Activated CD8-positive, alpha-beta memory T cell treated with anti-CD3 and anti-CD28 coated beads for 4 hours (primary cell): ENCODE data around the gene QSOX1.
"Not testable (repeated sequence)": the region's sequence is repeated elsewhere in the genome, so short reads cannot be mapped to it uniquely, and the experiment has no call there.

Source experiments
- DNase-seq, 2 donors: peaks; one replicate each; pipeline ENCODE4 v3.0.0-alpha.2; 2020; ENCODE audit warnings: low read depth in 2 of 2

The QSOX1 gene

DNA sequence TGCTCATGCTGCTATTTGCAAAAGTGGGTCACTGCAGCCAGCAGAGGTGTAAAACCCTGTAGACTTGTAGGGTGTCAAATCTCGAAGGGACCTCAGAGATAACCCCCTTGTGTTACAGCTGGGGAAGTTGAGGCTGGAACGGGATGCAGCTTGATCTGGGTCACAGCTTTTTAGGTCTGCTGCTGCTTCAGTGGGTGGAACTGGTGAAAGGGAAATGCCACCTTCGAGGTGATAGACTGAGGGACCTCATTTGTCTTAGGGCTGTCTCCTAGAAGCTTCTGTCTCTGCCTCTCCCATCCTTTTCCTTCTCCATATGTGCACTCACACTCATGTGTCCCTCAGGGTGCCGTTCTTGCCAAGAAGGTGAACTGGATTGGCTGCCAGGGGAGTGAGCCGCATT is 35.4 kb downstream of the QSOX1 start:
- DNase-seq, result no peak

- no peak for DNase-seq
These were observed 37.5 kb downstream of the QSOX1 start for GRCh38 chr1:180192172-180192571.

- no peak for DNase-seq
These were observed 38.7 kb downstream of the QSOX1 start for GRCh38 chr1:180193141-180194047.

DNA sequence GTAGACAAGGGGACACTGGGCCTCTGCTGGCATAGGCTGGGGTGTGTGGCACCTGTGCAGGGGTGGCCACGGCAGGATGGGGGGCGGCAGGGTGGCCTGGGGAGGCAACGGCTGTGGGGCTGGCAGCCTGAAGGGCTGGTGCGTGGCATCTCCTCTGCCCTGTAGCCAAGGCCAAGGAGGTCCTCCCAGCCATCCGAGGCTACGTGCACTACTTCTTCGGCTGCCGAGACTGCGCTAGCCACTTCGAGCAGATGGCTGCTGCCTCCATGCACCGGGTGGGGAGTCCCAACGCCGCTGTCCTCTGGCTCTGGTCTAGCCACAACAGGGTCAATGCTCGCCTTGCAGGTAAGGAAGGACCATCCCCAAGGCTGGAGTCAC is 39.4 kb downstream of the QSOX1 start:
- no peak for DNase-seq

DNA sequence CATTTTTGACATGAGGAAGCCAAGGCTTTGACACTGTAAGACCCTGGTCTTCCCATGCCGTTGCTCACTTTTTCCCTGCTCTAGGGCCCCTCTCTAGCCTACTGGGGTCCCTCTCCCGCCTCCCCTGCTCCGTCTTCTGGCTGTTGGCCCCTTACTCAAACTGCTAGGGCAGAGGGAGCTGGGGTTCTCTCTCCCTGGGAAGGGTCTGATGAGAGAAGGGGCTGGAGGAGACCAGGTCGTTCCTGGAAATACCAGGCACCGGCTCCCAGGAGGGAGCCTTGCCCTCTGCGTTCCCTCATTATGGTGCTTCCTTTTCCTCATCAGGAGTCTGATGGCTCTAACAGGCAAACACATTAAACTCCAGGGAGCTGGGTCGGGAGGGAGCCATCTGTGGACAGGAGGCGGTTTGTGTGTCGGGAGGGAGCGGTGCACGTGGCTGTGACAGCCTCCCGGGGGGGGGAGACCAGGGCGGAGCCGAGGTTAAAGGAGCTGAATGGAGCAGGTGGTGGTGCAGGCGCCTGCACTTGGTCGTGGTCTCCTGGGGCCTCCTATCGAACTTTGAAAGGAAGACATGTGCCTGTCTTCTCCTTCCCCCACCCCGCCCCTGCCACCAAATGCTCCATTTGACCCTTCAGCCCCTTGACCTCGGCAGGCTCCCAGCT is 40.0 kb downstream of the QSOX1 start:
- no peak for DNase-seq

DNA sequence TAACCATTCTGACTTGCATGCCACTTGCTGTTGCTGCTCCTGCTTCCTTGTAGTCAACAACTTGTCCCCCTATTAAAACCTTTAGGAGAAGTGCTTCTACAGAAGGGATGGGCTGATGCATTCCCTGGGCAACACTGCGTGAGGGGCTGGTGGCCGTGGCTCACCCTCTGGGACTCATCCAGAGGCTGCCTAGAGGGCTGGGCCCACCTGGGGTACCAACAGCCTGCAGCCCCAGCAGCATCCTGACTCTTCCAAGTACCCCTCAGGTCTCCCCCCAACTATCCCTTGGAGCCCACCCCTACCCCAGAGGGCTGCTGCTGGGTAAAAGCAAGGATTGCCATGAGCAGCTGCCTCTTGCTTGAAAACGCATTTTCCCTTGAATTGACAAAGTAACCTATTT is 40.7 kb downstream of the QSOX1 start:
- no peak for DNase-seq

DNA sequence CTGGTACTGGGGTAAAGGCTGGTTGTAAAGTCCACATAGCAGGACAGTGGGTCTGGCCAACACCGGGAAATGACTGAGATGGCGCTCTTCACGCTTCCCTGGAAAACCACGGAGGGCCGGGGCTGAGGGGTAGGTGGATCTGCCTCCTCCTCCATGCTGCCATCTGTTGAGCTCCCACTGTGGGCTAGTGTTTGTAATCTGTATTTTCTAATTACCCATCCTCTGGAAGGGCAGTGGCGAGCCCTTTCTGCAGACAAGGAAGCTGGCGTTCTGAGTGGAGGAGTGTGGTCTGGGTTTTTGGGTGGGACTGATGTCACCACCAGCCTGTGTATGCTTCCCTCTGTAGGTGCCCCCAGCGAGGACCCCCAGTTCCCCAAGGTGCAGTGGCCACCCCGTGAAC is 41.2 kb downstream of the QSOX1 start:
- DNase-seq, result no peak

DNA sequence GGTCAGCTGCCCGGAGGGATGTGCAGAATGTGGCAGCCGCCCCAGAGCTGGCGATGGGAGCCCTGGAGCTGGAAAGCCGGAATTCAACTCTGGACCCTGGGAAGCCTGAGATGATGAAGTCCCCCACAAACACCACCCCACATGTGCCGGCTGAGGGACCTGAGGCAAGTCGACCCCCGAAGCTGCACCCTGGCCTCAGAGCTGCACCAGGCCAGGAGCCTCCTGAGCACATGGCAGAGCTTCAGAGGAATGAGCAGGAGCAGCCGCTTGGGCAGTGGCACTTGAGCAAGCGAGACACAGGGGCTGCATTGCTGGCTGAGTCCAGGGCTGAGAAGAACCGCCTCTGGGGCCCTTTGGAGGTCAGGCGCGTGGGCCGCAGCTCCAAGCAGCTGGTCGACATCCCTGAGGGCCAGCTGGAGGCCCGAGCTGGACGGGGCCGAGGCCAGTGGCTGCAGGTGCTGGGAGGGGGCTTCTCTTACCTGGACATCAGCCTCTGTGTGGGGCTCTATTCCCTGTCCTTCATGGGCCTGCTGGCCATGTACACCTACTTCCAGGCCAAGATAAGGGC is 41.9 kb downstream of the QSOX1 start:
- no peak for DNase-seq

GRCh38 chr1:180197231-180197630 is 42.6 kb downstream of the QSOX1 start:
- no peak for DNase-seq

GRCh38 chr1:180198196-180198595 is 43.5 kb downstream of the QSOX1 start:
- DNase-seq, result no peak

- DNase-seq, result no peak
These were observed 43.9 kb downstream of the QSOX1 start for GRCh38 chr1:180198611-180199010.

GRCh38 chr1:180199018-180199417 is 44.3 kb downstream of the QSOX1 start:
- DNase-seq, result no peak

DNA sequence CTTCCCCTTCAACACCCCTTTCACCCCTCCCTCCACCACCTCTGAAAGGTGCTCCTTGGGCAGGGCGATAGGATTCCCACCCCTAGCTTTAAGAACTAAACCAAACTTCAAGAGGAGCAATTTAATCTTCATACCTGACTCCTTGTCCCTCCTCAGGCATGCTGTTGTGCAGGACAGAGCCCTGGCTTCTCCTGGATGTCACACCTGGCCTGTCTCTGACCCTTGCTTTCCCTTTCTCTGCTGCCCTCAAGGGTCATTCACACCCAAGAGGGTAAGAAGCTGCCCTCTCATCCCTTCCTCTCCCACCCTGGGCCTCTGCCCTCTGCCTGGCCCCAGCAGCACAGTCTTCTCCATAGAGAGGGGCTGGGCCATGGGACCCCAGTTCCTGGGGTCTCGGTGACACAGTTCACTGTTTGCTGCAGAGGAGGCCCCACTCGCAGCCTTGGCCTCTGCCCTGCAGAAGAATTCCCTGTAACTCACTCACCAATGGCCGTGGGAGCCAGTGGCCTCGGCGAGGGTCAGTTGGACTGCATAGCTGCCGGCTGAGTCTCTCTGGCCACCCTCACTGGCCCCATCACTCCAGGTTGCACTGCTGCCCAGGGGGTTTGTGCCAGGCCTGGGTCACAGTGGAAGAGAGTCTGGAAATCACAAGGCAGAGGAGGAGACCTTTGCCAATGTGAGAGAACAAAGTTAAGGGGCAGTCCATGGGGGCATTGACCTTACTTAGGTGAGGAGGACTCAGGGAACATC is 47.0 kb downstream of the QSOX1 start:
- DNase-seq, result no peak

DNA sequence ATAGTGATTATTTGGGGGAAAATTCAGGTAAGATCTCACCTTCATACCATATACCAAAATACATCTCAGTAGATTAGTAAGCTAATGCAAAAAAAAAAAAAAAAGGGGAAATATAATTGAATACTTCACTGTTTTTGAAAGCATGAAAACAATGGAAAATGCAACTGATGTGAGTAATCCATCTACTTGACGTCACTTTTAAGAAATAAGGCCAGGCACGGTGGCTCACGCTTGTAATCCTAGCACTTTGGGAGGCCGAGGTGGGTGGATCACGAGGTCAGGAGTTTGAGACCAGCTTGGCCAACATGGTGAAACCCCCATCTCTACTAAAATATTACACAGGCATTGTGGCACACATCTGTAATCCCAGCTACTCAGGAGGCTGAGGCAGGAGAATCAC is 47.9 kb downstream of the QSOX1 start:
- not testable (repeated sequence) for DNase-seq

DNA sequence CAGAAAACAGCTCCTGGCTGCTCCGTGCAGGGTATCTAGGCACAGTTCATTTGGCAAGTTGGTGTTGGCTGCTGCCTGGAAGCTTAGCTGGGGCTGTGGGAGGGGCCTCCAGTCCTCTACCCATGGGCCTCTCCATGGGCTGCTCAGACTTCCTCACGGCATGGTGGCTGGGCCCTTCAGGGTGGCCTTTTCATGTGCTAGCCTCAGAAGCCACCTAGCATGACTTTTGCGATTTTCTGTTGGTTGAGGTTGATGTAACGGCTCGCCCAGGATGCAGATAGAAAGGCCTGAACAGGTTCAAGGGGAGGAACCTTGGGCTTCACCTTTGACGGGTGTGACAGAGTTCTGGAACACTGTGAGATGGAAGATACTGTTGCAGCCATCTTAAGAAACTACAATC is 49.6 kb downstream of the QSOX1 start:
- DNase-seq, result no peak

GRCh38 chr1:180206581-180206980 is 51.9 kb downstream of the QSOX1 start:
- no peak for DNase-seq

DNA sequence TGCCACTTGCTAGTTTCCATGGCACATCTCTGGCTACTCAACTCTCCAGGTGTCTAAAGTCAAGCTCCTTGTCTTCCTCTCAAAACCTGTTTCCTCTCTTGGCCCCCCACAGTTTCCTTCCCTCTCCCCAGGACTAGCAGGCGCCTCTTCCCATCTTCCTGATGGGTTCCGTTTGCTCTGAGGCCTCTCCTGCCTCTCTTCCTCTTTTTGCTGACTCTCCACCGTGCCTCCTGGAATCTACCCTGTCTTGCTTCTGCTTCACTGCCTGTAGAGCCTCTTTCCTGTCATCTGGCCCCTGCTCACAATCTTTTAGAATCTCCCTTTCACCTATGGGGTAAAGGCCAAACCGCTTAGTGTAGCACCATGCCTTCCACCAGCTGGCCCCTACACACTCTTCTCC is 53.6 kb downstream of the QSOX1 start:
- DNase-seq, result no peak

DNA sequence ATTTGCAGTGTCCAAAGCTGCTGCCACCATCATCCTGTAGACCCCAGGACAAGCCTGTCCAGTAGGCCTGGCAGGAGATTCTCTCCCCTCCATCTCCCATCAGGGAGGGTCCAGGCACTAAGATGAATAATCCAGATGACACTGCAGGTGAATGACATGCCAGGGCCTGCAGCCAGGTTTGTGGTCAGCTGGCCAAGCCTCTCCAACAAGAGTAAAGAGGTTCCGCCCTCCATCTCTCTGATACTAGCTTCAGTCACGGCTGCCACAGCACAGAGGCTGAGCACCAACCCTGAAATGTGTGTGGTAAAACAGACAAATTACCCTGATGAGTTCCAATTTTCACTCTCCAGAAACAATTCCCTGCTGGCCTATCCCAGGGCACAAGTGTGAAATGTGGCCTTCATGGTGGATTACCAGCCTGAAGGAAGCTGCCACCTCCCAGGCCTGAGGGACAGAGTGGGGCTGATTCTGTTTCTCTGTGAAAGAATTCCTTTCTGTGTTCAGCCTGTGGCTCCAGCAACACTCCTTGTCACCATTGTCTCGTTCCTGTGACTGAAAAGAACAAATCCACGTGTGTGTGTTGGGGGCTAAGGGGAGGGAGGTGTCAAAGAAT is 55.4 kb downstream of the QSOX1 start:
- no peak for DNase-seq

- no peak for DNase-seq
These were observed 56.6 kb downstream of the QSOX1 start for GRCh38 chr1:180211156-180211859.

DNA sequence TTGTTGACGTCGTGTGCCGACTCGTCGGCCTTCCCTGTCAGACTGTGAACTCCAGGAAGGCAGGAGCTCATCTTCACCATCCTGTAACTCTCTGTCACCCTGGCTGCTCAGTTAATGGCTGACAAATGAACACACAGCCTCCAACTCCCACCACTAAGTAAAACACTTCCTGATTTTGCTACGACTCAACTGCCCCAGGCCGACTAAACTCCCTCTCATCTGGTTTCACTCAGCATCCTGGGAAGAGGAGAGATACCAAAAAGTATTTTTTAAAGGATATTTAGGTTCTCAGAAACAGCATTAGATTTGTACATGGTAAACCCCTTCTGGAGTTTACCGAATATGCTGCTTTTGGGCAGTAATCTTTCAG is 57.2 kb downstream of the QSOX1 start:
- DNase-seq, result no peak
